ENCODE measurements around the gene GBP2.

Gene GBP2

GRCh38 chr1:89167590-89168230 lies 41.8 kb upstream of the GBP2 start:
- TF ChIP-seq CTCF (IDR thresholded peaks at IDR 0.05; ENCODE audit: control insufficient read depth, extremely low read depth, insufficient read depth), result no peak
- H3K4me3 ChIP-seq (ENCODE audit: low read depth, low read length), result no peak overlapping the region
- DNase-seq (ENCODE audit: low read depth), result no peak

- no peak for TF ChIP-seq CTCF (IDR thresholded peaks at IDR 0.05; ENCODE audit: control insufficient read depth, extremely low read depth, insufficient read depth)
- peak; percentile 37 for DNase-seq (ENCODE audit: low read depth)
- H3K4me3 ChIP-seq (ENCODE audit: low read depth, low read length), result no peak overlapping the region
These were observed 40.8 kb upstream of the GBP2 start for GRCh38 chr1:89166705-89167104.

- no peak for TF ChIP-seq CTCF (IDR thresholded peaks at IDR 0.05; ENCODE audit: control insufficient read depth, extremely low read depth, insufficient read depth)
- DNase-seq (ENCODE audit: low read depth), result no peak
- no peak overlapping the region for H3K4me3 ChIP-seq (ENCODE audit: low read depth, low read length)
These were observed 39.9 kb upstream of the GBP2 start for GRCh38 chr1:89165811-89166210.

GRCh38 chr1:89151047-89151446 lies 25.1 kb upstream of the GBP2 start:
- no peak for TF ChIP-seq CTCF (IDR thresholded peaks at IDR 0.05; ENCODE audit: control insufficient read depth, extremely low read depth, insufficient read depth)
- H3K4me3 ChIP-seq (ENCODE audit: low read depth, low read length), result no peak overlapping the region

GRCh38 chr1:89149976-89150375 lies 24.1 kb upstream of the GBP2 start:
- no peak overlapping the region for H3K4me3 ChIP-seq (ENCODE audit: low read depth, low read length)
- TF ChIP-seq CTCF (IDR thresholded peaks at IDR 0.05; ENCODE audit: control insufficient read depth, extremely low read depth, insufficient read depth), result no peak
- no peak for DNase-seq (ENCODE audit: low read depth)

More at GRCh38 chr1:89151047-89151446, 25.1 kb upstream of the GBP2 start:
- no peak for DNase-seq (ENCODE audit: low read depth)

- peak; percentile 33 for TF ChIP-seq CTCF (IDR thresholded peaks at IDR 0.05; ENCODE audit: control insufficient read depth, extremely low read depth, insufficient read depth)
- no peak for DNase-seq (ENCODE audit: low read depth)
These were observed 23.3 kb upstream of the GBP2 start for GRCh38 chr1:89149229-89149628.

More at GRCh38 chr1:89149229-89149628, 23.3 kb upstream of the GBP2 start:
- no peak overlapping the region for H3K4me3 ChIP-seq (ENCODE audit: low read depth, low read length)
